ENCODE measurements around the gene PCDHA5.

DNA sequence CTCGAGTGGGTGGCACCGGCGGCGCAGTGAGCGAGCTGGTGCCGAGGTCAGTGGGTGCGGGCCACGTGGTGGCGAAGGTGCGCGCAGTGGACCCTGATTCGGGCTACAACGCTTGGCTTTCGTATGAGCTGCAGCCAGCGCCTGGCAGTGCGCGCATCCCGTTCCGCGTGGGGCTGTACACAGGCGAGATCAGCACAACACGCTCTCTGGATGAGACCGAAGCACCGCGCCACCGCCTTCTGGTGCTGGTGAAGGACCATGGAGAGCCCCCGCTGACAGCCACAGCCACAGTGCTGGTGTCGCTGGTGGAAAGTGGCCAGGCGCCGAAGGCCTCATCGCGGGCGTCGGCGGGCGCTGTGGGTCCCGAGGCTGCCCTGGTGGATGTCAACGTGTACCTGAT lies 2.1 kb downstream of the PCDHA5 start:
- TF ChIP-seq TAF1 (IDR thresholded peaks at IDR 0.05; ENCODE audit: borderline replicate concordance, low read depth, low read length) = no peak
- TF ChIP-seq POLR2AphosphoS5 (IDR thresholded peaks at IDR 0.05; ENCODE audit: low read depth, low read length) = no peak

All from GM12892 (cell line).